OCI-LY7 (cell line): ENCODE data around the gene NDUFS6. TPM values are rescaled to one million over a fixed set of nuclear protein-coding genes. Genes with fewer than 3 reads are reported as not detected.

Experiments used
- BruUV-seq: library from RNA; stranded (reverse); fragments of 400-500 nt; replicated peaks from 2 replicates; lab custom pipeline; 2021; lab: Mats Ljungman, UMichigan
- CTCF ChIA-PET: fragments of 300-600 bp; sonication (Branson Sonifier 250); formaldehyde crosslinking; loops from one replicate; lab custom pipeline; 2022; ENCODE audit warnings: antibody characterized with exemption; ENCODE audit not compliant: unreplicated experiment; lab: Charles Lee
- POLR2A ChIA-PET: fragments of 300-600 bp; sonication (Branson Sonifier 250); formaldehyde crosslinking; loops from one replicate; lab custom pipeline; 2022; ENCODE audit warnings: antibody characterized with exemption; lab: Charles Lee
- DNase-seq: peaks from one replicate; pipeline ENCODE4 v3.0.0-alpha.2; 2015; ENCODE audit warnings: low spot score
- H2AFZ ChIP-seq: fragments of 200-600 bp; sonication (generic), shearing (Covaris generic); 2 replicates; pipeline ENCODE4 v1.6.1; 2014; ENCODE audit warnings: mild to moderate bottlenecking, antibody characterized with exemption, low read length, moderate library complexity
- H3K27ac ChIP-seq: fragments of 200-600 bp; sonication (generic); 2 replicates; pipeline ENCODE4 v1.5.1; 2014; ENCODE audit warnings: mixed run types, low read depth, mild to moderate bottlenecking, moderate library complexity, low read length, inconsistent platforms; ENCODE audit not compliant: poor library complexity, severe bottlenecking
- H3K36me3 ChIP-seq: fragments of 200-600 bp; sonication (generic); 2 replicates; pipeline ENCODE4 v1.6.1; 2014; ENCODE audit warnings: mild to moderate bottlenecking, antibody characterized with exemption, low read length, moderate library complexity, mixed read lengths; ENCODE audit not compliant: insufficient read depth
- H3K4me1 ChIP-seq: fragments of 200-600 bp; sonication (generic); 2 replicates; pipeline ENCODE4 v1.5.1; 2014; ENCODE audit warnings: mild to moderate bottlenecking, low read length; ENCODE audit not compliant: insufficient read depth, poor library complexity, severe bottlenecking
- H3K4me2 ChIP-seq: fragments of 200-600 bp; sonication (generic); 2 replicates; pipeline ENCODE4 v1.6.1; 2014; ENCODE audit warnings: mild to moderate bottlenecking, low read length
- H3K4me3 ChIP-seq: fragments of 200-600 bp; sonication (generic); 2 replicates; pipeline ENCODE4 v1.5.1; 2014; ENCODE audit warnings: mild to moderate bottlenecking, low read depth, low read length; ENCODE audit not compliant: poor library complexity, severe bottlenecking
- H3K79me2 ChIP-seq: fragments of 200-600 bp; sonication (generic); 2 replicates; pipeline ENCODE4 v1.6.1; 2016; ENCODE audit warnings: low read depth, mild to moderate bottlenecking, low read length, moderate library complexity, mixed read lengths; ENCODE audit not compliant: insufficient read depth
- H3K9me2 ChIP-seq: fragments of 200-600 bp; sonication (generic); 2 replicates; pipeline ENCODE4 v1.6.1; 2016; ENCODE audit warnings: mild to moderate bottlenecking, low read length, mixed read lengths; ENCODE audit not compliant: insufficient read depth
- H3K9me3 ChIP-seq: fragments of 200-600 bp; sonication (generic); 2 replicates; pipeline ENCODE4 v1.6.1; 2014; ENCODE audit warnings: mild to moderate bottlenecking, mixed run types, low read length, mixed read lengths
- H4K20me1 ChIP-seq: fragments of 200-600 bp; sonication (generic); 2 replicates; pipeline ENCODE4 v1.6.1; 2014; ENCODE audit warnings: mild to moderate bottlenecking, antibody characterized with exemption, low read length, moderate library complexity, mixed read lengths; ENCODE audit not compliant: insufficient read depth
- EZH2phosphoT487 ChIP-seq: fragments of 200-600 bp; sonication (generic); IDR thresholded peaks from 2 replicates; pipeline ENCODE4 v1.6.1; 2018; ENCODE audit warnings: low read depth, borderline replicate concordance, mild to moderate bottlenecking, mixed run types, antibody characterized with exemption, low read length, moderate library complexity, mixed read lengths
- intact Hi-C: fragments of 100-400 bp; cut with micrococcal nuclease; formaldehyde crosslinking; loops from one replicate; pipeline ENCODE4 v1.10.0; 2022; ENCODE audit not compliant: unreplicated experiment
- total RNA-seq, 2 experiments: library from RNA; depleted of rRNA in 1 of 2; stranded (reverse); fragments of >200 nt in 1 of 2; shearing (Covaris generic) in 1 of 2; gene quantifications; 2 replicates each; pipeline ENCODE4 v1.2.3, GENCODE V29; 2014 to 2022
- TF ChIP-seq, protein P1 (sequence below): fragments of 200-600 bp; sonication (generic); conservative IDR thresholded peaks from 2 replicates; pipeline ENCODE4 v1.5.1; 2014; ENCODE audit warnings: mild to moderate bottlenecking, antibody characterized with exemption, low read length, moderate library complexity, mixed read lengths

NDUFS6 gene
- total RNA-seq, 2 experiments from 2014 or later = 41.5 to 58.7 TPM

DNA sequence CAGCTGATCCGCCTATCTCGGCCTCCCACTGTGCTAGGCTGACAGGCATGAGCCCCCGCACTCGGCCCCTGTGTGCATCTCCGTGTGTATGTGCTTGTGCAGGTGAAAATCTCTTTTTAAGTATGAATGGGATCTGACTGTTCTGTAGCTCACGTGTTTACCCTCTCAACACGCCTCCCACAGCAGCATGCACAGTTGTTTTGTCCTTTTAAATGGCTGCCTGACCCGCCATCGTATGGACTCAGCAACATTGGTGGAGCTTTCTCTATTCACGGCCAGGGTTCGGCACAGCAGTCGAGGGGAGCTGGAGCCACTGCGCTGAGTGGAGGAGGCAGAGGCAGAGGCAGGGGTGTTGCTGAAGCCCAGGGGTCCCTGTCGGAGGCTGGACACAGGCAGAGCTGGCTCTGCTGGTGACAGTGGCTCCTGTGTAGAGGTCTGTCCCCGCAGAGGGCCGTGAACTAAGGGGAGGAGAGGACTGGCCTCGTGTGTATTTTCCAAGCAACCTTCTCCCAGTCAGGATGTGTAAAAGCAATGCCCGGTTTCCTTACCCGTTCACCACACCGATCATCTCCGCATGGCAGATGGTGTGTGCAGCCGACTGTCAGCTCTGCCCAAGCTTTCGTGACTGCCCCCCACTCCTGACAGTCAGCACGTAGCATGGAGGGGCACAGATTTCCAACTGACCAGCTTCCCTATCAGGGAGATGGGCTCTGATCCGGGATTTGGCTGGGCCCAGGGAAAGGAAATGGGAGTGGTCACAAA, 38.9 kb upstream of the NDUFS6 start:
- Histone ChIP-seq H3K27ac (no peak overlapping the region), H3K79me2 (no peaks in the 10 kb centered on the region), H4K20me1 (no peaks in the 10 kb centered on the region), H2AFZ (no peak overlapping the region), H3K4me3 (no peak overlapping the region), H3K9me2 (no peaks in the 10 kb centered on the region), H3K36me3 (no peaks in the 10 kb centered on the region), H3K9me3 (no peaks in the 10 kb centered on the region), H3K4me1 (peaks cover 21% of the 10 kb centered on the region), H3K4me2 (no peak overlapping the region)
- DNase-seq = no peak
- intact Hi-C loops = loop anchor here (10.0 kb wide), 2 partner anchors 112 to 392 kb away; no protein-coding TSS in a partner anchor
- BruUV-seq = no TSS peak
- POLR2A ChIA-PET = no interaction called here
- CTCF ChIA-PET = interaction anchor here (0.7 kb wide), 1 partner anchor 31 kb away, joined by 3 read pairs; no protein-coding TSS in a partner anchor
- no peak for TF ChIP-seq EZH2phosphoT487
- TF ChIP-seq, protein P1, sequence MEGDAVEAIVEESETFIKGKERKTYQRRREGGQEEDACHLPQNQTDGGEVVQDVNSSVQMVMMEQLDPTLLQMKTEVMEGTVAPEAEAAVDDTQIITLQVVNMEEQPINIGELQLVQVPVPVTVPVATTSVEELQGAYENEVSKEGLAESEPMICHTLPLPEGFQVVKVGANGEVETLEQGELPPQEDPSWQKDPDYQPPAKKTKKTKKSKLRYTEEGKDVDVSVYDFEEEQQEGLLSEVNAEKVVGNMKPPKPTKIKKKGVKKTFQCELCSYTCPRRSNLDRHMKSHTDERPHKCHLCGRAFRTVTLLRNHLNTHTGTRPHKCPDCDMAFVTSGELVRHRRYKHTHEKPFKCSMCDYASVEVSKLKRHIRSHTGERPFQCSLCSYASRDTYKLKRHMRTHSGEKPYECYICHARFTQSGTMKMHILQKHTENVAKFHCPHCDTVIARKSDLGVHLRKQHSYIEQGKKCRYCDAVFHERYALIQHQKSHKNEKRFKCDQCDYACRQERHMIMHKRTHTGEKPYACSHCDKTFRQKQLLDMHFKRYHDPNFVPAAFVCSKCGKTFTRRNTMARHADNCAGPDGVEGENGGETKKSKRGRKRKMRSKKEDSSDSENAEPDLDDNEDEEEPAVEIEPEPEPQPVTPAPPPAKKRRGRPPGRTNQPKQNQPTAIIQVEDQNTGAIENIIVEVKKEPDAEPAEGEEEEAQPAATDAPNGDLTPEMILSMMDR = no peak

DNA sequence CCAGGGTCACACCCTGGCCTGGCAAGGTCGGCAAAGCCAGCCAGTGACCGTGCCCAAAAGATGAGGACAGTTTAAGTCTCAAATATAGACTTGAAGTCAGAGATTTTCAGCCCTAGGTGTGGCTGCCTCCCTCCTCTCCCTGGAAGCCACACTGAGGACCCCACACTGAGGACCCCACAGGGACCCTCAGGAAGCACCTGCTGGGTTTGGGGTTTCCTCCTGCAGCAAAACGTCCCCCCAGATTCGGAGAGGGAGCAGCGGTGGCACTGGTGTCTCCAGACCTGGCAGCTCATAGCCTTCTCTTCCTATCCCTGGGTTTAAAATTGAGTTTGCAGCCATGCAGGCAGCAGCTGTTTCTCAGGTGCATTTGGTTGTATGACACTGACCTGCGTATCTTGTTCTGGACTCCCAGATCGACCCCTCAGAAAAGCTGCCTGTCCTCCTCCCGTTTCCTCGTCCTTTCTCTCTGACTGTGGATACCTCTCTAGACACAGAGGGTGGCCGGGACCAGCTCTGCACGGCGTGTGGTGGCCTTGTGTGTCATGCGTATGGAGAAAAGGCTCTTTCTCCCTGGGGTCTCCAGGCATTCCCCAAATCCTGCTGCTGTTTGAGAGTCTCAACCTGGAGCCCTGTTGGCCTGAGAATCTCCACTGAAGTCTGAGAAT, 38.2 kb upstream of the NDUFS6 start:
- no peak overlapping the region for H3K27ac ChIP-seq
- no peaks in the 10 kb centered on the region for H3K9me3 ChIP-seq
- no peaks in the 10 kb centered on the region for H3K36me3 ChIP-seq
- H2AFZ ChIP-seq = no peak overlapping the region
- peaks cover 21% of the 10 kb centered on the region for H3K4me1 ChIP-seq
- no peak overlapping the region for H3K4me3 ChIP-seq
- H3K4me2 ChIP-seq = no peak overlapping the region
- H3K9me2 ChIP-seq = no peaks in the 10 kb centered on the region
- no peaks in the 10 kb centered on the region for H3K79me2 ChIP-seq
- no peak for TF ChIP-seq EZH2phosphoT487
- TF ChIP-seq, protein P1 = no peak
- ChIA-PET CTCF (interaction anchor here (0.6 to 0.9 kb wide), 3 partner anchors 25 to 253 kb away, joined by 3 read pairs; no protein-coding TSS in a partner anchor), POLR2A (interaction anchor here (1.3 kb wide), 1 partner anchor 10 kb away, joined by 3 read pairs; no protein-coding TSS in a partner anchor)
- no peak for DNase-seq
- no TSS peak for BruUV-seq
- intact Hi-C loops = loop anchor here (1.0 to 10.0 kb wide), 3 partner anchors 112 to 392 kb away; no protein-coding TSS in a partner anchor
- no peaks in the 10 kb centered on the region for H4K20me1 ChIP-seq
